ENCODE measurements around the gene EPHB1. TPM values are rescaled to one million over a fixed set of nuclear protein-coding genes. Genes with fewer than 3 reads are reported as not detected.
"Not testable (repeated sequence)": the region's sequence is repeated elsewhere in the genome, so short reads cannot be mapped to it uniquely, and the experiment has no call there.

The EPHB1 gene
- total RNA-seq, 4 donors from 2014 or later = 0.08 to 1.1 (median 0.72) TPM

DNA sequence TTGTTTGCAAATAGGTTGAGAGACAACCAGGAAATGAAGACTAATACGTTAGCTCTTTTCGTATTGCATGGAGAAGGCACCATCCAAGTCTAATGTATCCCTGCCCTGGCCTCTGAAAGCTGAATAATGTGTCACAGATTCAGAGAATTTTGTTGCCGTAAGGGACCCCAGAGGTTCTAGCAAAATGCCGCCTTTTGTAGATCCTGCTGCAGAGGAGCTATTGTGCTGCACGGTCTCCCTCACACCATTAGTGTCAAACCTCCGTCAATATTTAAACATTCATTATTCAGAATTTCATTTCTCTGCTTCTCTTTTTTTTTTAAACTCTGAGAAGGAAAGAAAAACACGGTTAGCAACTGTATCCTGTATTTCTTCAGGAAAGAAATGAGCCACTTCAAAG, 238.7 kb downstream of the EPHB1 start:
- intact Hi-C loops (cut with DNase I) = no loop called here
- TF ChIP-seq, protein P1, sequence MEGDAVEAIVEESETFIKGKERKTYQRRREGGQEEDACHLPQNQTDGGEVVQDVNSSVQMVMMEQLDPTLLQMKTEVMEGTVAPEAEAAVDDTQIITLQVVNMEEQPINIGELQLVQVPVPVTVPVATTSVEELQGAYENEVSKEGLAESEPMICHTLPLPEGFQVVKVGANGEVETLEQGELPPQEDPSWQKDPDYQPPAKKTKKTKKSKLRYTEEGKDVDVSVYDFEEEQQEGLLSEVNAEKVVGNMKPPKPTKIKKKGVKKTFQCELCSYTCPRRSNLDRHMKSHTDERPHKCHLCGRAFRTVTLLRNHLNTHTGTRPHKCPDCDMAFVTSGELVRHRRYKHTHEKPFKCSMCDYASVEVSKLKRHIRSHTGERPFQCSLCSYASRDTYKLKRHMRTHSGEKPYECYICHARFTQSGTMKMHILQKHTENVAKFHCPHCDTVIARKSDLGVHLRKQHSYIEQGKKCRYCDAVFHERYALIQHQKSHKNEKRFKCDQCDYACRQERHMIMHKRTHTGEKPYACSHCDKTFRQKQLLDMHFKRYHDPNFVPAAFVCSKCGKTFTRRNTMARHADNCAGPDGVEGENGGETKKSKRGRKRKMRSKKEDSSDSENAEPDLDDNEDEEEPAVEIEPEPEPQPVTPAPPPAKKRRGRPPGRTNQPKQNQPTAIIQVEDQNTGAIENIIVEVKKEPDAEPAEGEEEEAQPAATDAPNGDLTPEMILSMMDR (IDR thresholded peaks at IDR 0.05) = no peak
- no peak for TF ChIP-seq POLR2A (IDR thresholded peaks at IDR 0.05)
- no peak for DNase-seq
- no peak overlapping the region for H3K27ac ChIP-seq
- H3K9me3 ChIP-seq = no peaks in the 10 kb centered on the region
- H3K4me3 ChIP-seq = no peak overlapping the region
- H3K27me3 ChIP-seq = peaks cover 0 to 17% (median 0%) of the 10 kb centered on the region in 4 donors
- no peaks in the 10 kb centered on the region for H3K4me1 ChIP-seq
- H3K36me3 ChIP-seq = no peaks in the 10 kb centered on the region
- WGBS, 2 donors = 54 to 57% methylated on average over 7 of the region's 7 CpGs

DNA sequence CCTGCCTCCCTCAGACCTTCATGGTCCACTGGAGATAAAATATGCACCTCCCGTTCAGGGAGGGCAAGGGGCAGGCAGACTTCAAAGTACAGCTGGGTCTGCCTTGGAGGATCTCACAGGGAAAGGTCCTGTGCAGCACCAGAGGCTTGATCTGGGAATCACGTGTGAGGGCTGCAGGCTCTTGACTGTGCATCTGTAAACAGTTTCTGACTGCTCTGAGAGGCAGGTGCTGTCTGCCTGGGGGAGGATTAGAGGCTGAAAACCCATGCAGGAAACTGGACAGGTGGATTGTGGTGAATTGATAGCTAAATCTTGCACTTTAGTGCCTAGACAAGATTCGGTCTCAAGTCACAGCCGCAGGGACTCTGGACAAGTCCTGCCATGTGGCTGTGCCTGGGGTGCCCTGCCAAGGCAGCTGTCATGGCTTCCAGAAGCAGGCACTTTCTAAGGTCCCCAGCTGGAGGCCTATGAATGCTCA, 239.3 kb downstream of the EPHB1 start:
- Histone ChIP-seq H3K27ac (no peak overlapping the region), H3K9me3 (no peaks in the 10 kb centered on the region), H3K27me3 (peaks cover 0 to 17% (median 0%) of the 10 kb centered on the region in 4 donors), H3K4me1 (no peaks in the 10 kb centered on the region), H3K4me3 (no peak overlapping the region), H3K36me3 (no peaks in the 10 kb centered on the region)
- TF ChIP-seq POLR2A (IDR thresholded peaks at IDR 0.05) = no peak
- TF ChIP-seq, protein P1 (IDR thresholded peaks at IDR 0.05) = no peak
- intact Hi-C loops (cut with DNase I) = no loop called here
- 33% methylated on average over 3 to 4 of the region's 4 CpGs for WGBS, 2 donors
- DNase-seq = no peak

DNA sequence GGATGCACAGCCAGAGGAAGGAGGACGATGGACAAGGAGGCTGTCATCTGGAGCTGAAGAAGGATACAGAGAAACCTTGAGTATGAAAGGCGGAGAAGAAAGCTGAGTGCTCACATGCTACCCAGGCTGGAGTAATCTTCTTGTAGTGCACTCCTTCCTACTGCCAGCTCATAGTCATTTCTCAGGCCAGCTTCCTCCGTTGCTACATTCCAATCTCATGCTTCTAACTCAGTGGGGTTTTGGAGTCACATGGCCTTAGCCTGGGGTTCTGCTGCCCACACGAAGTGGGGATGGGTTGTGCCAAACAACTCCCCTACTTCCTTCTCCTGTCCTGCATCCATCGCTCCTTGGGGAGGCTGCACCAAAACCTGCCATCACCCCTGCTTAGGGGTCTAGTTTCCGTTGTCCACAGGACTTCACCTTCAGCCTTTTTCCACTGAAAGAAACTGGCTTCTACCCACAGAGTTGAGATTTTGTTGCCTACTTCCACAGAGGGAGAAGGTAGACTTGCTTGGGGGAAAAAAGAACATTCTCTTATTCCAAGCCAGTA, 239.9 kb downstream of the EPHB1 start:
- Histone ChIP-seq H3K27ac (no peak overlapping the region), H3K4me1 (no peaks in the 10 kb centered on the region), H3K36me3 (no peaks in the 10 kb centered on the region), H3K27me3 (peaks cover 0 to 17% (median 0%) of the 10 kb centered on the region in 4 donors), H3K9me3 (no peaks in the 10 kb centered on the region), H3K4me3 (no peak overlapping the region)
- WGBS, 2 donors = 70 to 89% methylated on average over 4 to 5 of the region's 6 CpGs
- DNase-seq = no peak
- no peak for TF ChIP-seq POLR2A (IDR thresholded peaks at IDR 0.05)
- TF ChIP-seq, protein P1 (IDR thresholded peaks at IDR 0.05) = no peak
- intact Hi-C loops (cut with DNase I) = no loop called here

DNA sequence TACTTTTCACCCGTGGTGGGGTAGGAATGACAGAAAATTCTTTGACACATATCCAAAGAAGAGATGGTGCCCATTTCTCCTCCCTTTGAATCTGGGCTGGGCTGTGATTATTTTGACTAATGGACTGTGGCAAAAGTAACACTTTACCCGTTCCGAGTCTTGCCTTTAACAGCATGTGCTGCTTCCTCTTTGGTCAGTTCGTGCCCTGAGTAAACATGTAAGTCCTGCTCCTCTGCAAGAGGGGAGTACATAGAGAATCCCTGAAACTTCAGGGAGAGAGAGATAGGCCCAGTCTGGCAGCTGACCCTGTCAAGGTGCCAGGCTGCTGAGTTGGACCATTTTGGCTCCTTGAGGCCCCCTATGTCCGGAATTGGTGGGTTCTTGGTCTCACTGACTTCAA, 243.1 kb downstream of the EPHB1 start:
- Histone ChIP-seq H3K27me3 (peaks cover 0 to 10% (median 0%) of the 10 kb centered on the region in 4 donors), H3K9me3 (no peaks in the 10 kb centered on the region), H3K36me3 (no peaks in the 10 kb centered on the region), H3K4me1 (no peaks in the 10 kb centered on the region), H3K4me3 (no peak overlapping the region), H3K27ac (no peak overlapping the region)
- DNase-seq = no peak
- intact Hi-C loops (cut with DNase I) = no loop called here
- TF ChIP-seq, protein P1 (IDR thresholded peaks at IDR 0.05) = no peak
- no peak for TF ChIP-seq POLR2A (IDR thresholded peaks at IDR 0.05)
- WGBS, 2 donors = 58 to 65% methylated on average over 3 to 4 of the region's 5 CpGs

DNA sequence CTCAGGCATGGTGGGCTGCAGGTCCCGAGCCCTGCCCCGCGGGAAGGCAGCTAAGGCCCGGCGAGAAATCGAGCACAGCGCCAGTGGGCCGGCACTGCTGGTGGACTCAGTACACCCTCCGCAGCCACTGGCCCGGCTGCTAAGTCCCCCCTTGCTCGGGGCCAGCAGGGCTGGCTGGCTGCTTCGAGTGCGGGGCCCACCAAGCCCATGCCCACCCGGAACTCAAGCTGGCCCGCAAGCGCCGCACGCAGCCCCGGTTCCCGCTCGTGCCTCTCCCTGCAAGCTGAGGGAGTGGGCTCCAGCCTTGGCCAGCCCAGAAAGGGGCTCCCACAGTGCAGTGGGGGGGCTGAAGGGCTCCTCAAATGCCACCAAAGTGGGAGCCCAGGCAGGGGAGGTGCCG, 244.5 kb downstream of the EPHB1 start:
- H3K36me3 ChIP-seq; H3K27me3 ChIP-seq; H3K27ac ChIP-seq; H3K9me3 ChIP-seq; H3K4me1 ChIP-seq; H3K4me3 ChIP-seq; DNase-seq; intact Hi-C loops (cut with DNase I): not testable (repeated sequence)
- 80 to 100% methylated on average over 1 of the region's 22 CpGs for WGBS, 2 donors

Data from esophagus squamous epithelium (tissue), 5 donors.